Keratinocyte (primary cell): ENCODE data around the gene BSPRY. TPM values are rescaled to one million over a fixed set of nuclear protein-coding genes. Genes with fewer than 3 reads are reported as not detected.
"Not testable (repeated sequence)": the region's sequence is repeated elsewhere in the genome, so short reads cannot be mapped to it uniquely, and the experiment has no call there.

Experiments
- DNase-seq: peaks from one replicate; pipeline ENCODE4 v3.0.0-alpha.2; 2011; ENCODE audit warnings: low read depth, missing footprints, low spot score
- FAIRE-seq: peaks from 2 replicates; lab custom pipeline; 2011; peaks lifted over from hg19 to GRCh38; lab: Jason Lieb, UNC
- H2AFZ ChIP-seq: 2 replicates; pipeline ENCODE4 v1.6.0; 2012; ENCODE audit warnings: low read length, control low read depth, inconsistent platforms; ENCODE audit not compliant: control insufficient read depth
- H3K27ac ChIP-seq: 2 replicates; pipeline ENCODE4 v1.5.1; 2011; ENCODE audit warnings: low read length; ENCODE audit not compliant: control insufficient read depth, insufficient read depth
- H3K27me3 ChIP-seq: 3 replicates; pipeline ENCODE4 v1.6.0; 2011; ENCODE audit warnings: low read length; ENCODE audit not compliant: control insufficient read depth, insufficient read depth; ENCODE audit errors: extremely low read depth
- H3K36me3 ChIP-seq, 2 experiments: 2 replicates in 1 of 2; 3 replicates in 1 of 2; pipeline ENCODE4 v1.5.1; 2011; ENCODE audit warnings: low read length in 2 of 2, mild to moderate bottlenecking in 1 of 2; ENCODE audit not compliant: control insufficient read depth in 2 of 2, insufficient read depth in 2 of 2; ENCODE audit errors: extremely low read depth in 1 of 2
- H3K4me1 ChIP-seq: 3 replicates; pipeline ENCODE4 v1.5.1; 2011; ENCODE audit warnings: low read length; ENCODE audit not compliant: control insufficient read depth, insufficient read depth; ENCODE audit errors: extremely low read depth
- H3K4me2 ChIP-seq: 3 replicates; pipeline ENCODE4 v1.6.0; 2011; ENCODE audit warnings: low read depth, low read length; ENCODE audit not compliant: control insufficient read depth, insufficient read depth; ENCODE audit errors: extremely low read depth
- H3K4me3 ChIP-seq, 3 experiments: fragments of 200-600 bp in 1 of 3; sonication (generic) in 1 of 3; 2 replicates in 2 of 3; 3 replicates in 1 of 3; pipeline ENCODE4 v1.5.1; 2011 to 2016; ENCODE audit warnings: low read length in 3 of 3, mild to moderate bottlenecking in 3 of 3, control low read depth in 2 of 3, inconsistent platforms in 1 of 3, low read depth in 1 of 3, mixed read lengths in 1 of 3, mixed run types in 1 of 3, moderate library complexity in 1 of 3; ENCODE audit not compliant: control insufficient read depth in 2 of 3, insufficient read depth in 2 of 3; ENCODE audit errors: extremely low read depth in 1 of 3
- H3K79me2 ChIP-seq: 2 replicates; pipeline ENCODE4 v1.6.0; 2012; ENCODE audit warnings: low read length; ENCODE audit not compliant: control insufficient read depth, insufficient read depth
- H3K9ac ChIP-seq: 3 replicates; pipeline ENCODE4 v1.6.0; 2011; ENCODE audit warnings: low read length; ENCODE audit not compliant: control insufficient read depth, insufficient read depth; ENCODE audit errors: extremely low read depth
- H3K9me1 ChIP-seq: 3 replicates; pipeline ENCODE4 v1.6.0; 2011; ENCODE audit warnings: low read length; ENCODE audit not compliant: control insufficient read depth, insufficient read depth; ENCODE audit errors: extremely low read depth
- H3K9me3 ChIP-seq: 2 replicates; pipeline ENCODE4 v1.5.1; 2012; ENCODE audit warnings: low read depth, low read length; ENCODE audit not compliant: control insufficient read depth
- H4K20me1 ChIP-seq: 3 replicates; pipeline ENCODE4 v1.6.0; 2011; ENCODE audit warnings: low read length; ENCODE audit not compliant: control insufficient read depth, insufficient read depth; ENCODE audit errors: extremely low read depth
- EZH2 ChIP-seq: IDR thresholded peaks from one replicate; pipeline ENCODE4 v1.6.1; 2012; ENCODE audit warnings: inconsistent platforms, mild to moderate bottlenecking, low read length, moderate library complexity
- dilution Hi-C: fragments of 300-500 bp; cut with MboI; formaldehyde crosslinking; loops from one replicate; pipeline ENCODE4 v1.7.0; 2020; ENCODE audit warnings: low sequenced_read_pairs; ENCODE audit not compliant: extremely low pct_ligation_motif_present
- polyA plus RNA-seq, 5 experiments: library from polyadenylated mRNA; depleted of rRNA in 3 of 5; stranded (reverse) in 3 of 5; stranded (forward) in 1 of 5; unstranded in 1 of 5; fragments of >200 nt; gene quantifications; 1 replicate in 1 of 5; 2 replicates in 3 of 5; 3 replicates in 1 of 5; pipeline versions ENCODE4 v1.2.1 to v1.2.3, GENCODE V29; 2011 to 2012; ENCODE audit warnings: missing spikeins in 2 of 5, low read depth in 1 of 5, low replicate concordance in 1 of 5
- TF ChIP-seq, protein P1 (sequence below), 3 experiments: IDR thresholded peaks in 1 of 3; conservative IDR thresholded peaks in 1 of 3; optimal IDR thresholded peaks in 1 of 3; 2 replicates in 2 of 3; 3 replicates in 1 of 3; pipeline versions ENCODE3 to v1.5.1; 2011; ENCODE audit warnings: low read length in 3 of 3, mild to moderate bottlenecking in 3 of 3, moderate library complexity in 2 of 3, control low read depth in 1 of 3, inconsistent platforms in 1 of 3; ENCODE audit not compliant: insufficient read depth in 2 of 3; ENCODE audit errors: extremely low read depth in 1 of 3

Gene BSPRY
- polyA plus RNA-seq, 1 donor (not counting 4 experiments of a cell fraction or from before 2014, with no cell fraction given), result 0.41 TPM

GRCh38 chr9:113380869-113381378 lies 31.6 kb downstream of the BSPRY start:
- no peak overlapping the region for H3K9ac ChIP-seq
- no peak for DNase-seq

DNA sequence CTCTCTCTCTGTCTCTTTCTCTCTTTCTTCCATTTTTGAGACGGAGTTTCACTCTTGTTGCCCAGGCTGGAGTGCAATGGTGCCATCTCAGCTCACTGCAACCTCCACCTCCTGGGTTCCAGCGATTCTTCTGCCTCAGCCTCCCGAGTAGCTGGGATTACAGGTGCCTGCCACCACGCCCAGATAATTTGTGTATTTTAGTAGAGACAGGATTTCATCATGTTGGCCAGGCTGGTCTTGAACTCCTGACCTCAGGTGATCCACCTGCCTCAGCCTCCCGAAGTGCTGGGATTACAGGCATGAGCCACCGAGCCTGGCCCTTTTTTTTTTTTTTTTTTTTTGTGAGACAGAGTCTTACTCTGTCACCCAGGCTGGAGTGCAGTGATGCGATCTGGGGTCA lies 32.1 kb downstream of the BSPRY start:
- DNase-seq, dilution Hi-C loops, H2AFZ ChIP-seq, H3K27me3 ChIP-seq, H3K36me3 ChIP-seq, H3K27ac ChIP-seq, H4K20me1 ChIP-seq, H3K9me3 ChIP-seq, H3K9ac ChIP-seq, H3K9me1 ChIP-seq, H3K79me2 ChIP-seq, FAIRE-seq, H3K4me3 ChIP-seq, H3K4me2 ChIP-seq: not testable (repeated sequence)
- peaks cover 14% of the 10 kb centered on the region for H3K4me1 ChIP-seq

More at GRCh38 chr9:113380869-113381378, 31.6 kb downstream of the BSPRY start:
- no peak for FAIRE-seq
- Histone ChIP-seq H3K4me3 (no peak overlapping the region), H3K27me3 (no peaks in the 10 kb centered on the region), H2AFZ (peak overlapping the region; percentile 79), H3K4me1 (peaks cover 14% of the 10 kb centered on the region), H3K36me3 (no peaks in the 10 kb centered on the region), H3K9me3 (no peaks in the 10 kb centered on the region), H3K4me2 (no peak overlapping the region), H3K79me2 (no peaks in the 10 kb centered on the region), H3K9me1 (no peaks in the 10 kb centered on the region), H4K20me1 (no peaks in the 10 kb centered on the region), H3K27ac (no peak overlapping the region)
- TF ChIP-seq, protein P1, sequence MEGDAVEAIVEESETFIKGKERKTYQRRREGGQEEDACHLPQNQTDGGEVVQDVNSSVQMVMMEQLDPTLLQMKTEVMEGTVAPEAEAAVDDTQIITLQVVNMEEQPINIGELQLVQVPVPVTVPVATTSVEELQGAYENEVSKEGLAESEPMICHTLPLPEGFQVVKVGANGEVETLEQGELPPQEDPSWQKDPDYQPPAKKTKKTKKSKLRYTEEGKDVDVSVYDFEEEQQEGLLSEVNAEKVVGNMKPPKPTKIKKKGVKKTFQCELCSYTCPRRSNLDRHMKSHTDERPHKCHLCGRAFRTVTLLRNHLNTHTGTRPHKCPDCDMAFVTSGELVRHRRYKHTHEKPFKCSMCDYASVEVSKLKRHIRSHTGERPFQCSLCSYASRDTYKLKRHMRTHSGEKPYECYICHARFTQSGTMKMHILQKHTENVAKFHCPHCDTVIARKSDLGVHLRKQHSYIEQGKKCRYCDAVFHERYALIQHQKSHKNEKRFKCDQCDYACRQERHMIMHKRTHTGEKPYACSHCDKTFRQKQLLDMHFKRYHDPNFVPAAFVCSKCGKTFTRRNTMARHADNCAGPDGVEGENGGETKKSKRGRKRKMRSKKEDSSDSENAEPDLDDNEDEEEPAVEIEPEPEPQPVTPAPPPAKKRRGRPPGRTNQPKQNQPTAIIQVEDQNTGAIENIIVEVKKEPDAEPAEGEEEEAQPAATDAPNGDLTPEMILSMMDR (optimal IDR thresholded peaks at IDR 0.05 in 1 of 3, IDR thresholded peaks at IDR 0.05 in 1 of 3, conservative IDR thresholded peaks at IDR 0.05 in 1 of 3; ENCODE audit: extremely low read depth in 1 of 3, insufficient read depth in 2 of 3, low read length in 3 of 3), result no peak
- no peak for TF ChIP-seq EZH2
- dilution Hi-C loops, result no loop called here

DNA sequence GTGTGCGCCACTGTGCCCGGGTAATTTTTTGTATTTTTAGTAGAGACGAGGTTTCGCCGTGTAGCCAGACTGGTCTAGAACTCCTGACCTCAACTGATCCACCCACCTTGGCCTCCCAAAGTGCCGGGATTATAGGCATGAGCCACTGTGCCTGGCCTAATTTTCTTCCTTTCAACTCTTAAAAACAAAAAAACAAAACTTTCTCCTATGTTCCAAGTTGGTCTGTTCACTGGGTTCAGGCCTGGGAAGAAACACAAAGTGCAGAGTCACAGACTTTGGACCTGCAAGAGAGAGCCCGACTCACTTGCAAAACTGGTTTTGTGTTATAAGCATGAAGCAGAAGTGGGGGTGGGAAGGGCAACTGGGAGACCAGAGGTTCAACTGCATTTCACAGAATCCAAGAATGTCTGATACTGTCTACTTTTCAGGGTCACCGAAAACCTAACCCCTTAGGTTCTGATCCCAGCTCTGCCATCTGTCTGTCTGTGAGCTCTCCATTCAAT lies 32.6 kb downstream of the BSPRY start:
- Histone ChIP-seq H3K27me3 (no peaks in the 10 kb centered on the region), H3K9ac (peak overlapping the region; percentile 28), H3K4me1 (peaks cover 14% of the 10 kb centered on the region), H3K4me2 (peak overlapping the region; percentile 27), H4K20me1 (no peaks in the 10 kb centered on the region), H3K9me1 (no peaks in the 10 kb centered on the region), H3K36me3 (peaks cover 0 to 2% of the 10 kb centered on the region in 2 experiments), H3K27ac (no peak overlapping the region), H3K4me3 (no peak overlapping the region), H3K9me3 (no peaks in the 10 kb centered on the region), H3K79me2 (no peaks in the 10 kb centered on the region), H2AFZ (peak overlapping the region; percentile 16)
- DNase-seq, result no peak
- no peak for TF ChIP-seq EZH2
- FAIRE-seq, result no peak
- dilution Hi-C loops, result no loop called here
